ENCODE data around the gene TTC13.

- TF ChIP-seq CTCF (IDR thresholded peaks at IDR 0.05) (no peak), POLR2AphosphoS5 (IDR thresholded peaks at IDR 0.05) (no peak), POLR2A (IDR thresholded peaks at IDR 0.05) (no peak)
Measured at GRCh38 chr1:230875370-230875769, 103.3 kb downstream of the TTC13 start.

Measured in sigmoid colon (tissue), 4 donors.